Neural crest cell (in vitro differentiated cells): ENCODE results near the gene OOSP4A. TPM values are rescaled to one million over a fixed set of nuclear protein-coding genes. Genes with fewer than 3 reads are reported as not detected.

Source experiments
- DNase-seq: peaks from one replicate; pipeline ENCODE4 v3.0.0; 2021; ENCODE audit warnings: low read depth, mixed read lengths, low spot score
- H3K27ac Mint-ChIP-seq: one replicate; pipeline ENCODE4 v1.8.0; 2021; ENCODE audit warnings: mild to moderate bottlenecking, mixed read lengths; ENCODE audit not compliant: unreplicated experiment
- H3K27me3 Mint-ChIP-seq: 2 replicates; pipeline ENCODE4 v1.8.0; 2021; ENCODE audit warnings: low read depth, mild to moderate bottlenecking, mixed read lengths
- H3K36me3 Mint-ChIP-seq: 2 replicates; pipeline ENCODE4 v1.8.0; 2021; ENCODE audit warnings: low read depth, mild to moderate bottlenecking, mixed read lengths
- H3K4me1 Mint-ChIP-seq: 2 replicates; pipeline ENCODE4 v1.8.0; 2021; ENCODE audit warnings: mixed read lengths
- H3K4me3 Mint-ChIP-seq: one replicate; pipeline ENCODE4 v1.8.0; 2021; ENCODE audit warnings: mild to moderate bottlenecking, mixed read lengths
- H3K9me3 Mint-ChIP-seq: 2 replicates; pipeline ENCODE4 v1.8.0; 2021; ENCODE audit warnings: mixed read lengths
- CTCF ChIP-seq: fragments of 200-600 bp; sonication (generic); conservative IDR thresholded peaks from 2 replicates; pipeline ENCODE4 v1.5.0; 2021; ENCODE audit warnings: antibody characterized with exemption, mild to moderate bottlenecking
- total RNA-seq: library from RNA; stranded (reverse); gene quantifications from 2 replicates; pipeline ENCODE4 v1.2.1, GENCODE V29; 2021

The OOSP4A gene
- total RNA-seq, 1 donor from 2014 or later: not detected

DNA sequence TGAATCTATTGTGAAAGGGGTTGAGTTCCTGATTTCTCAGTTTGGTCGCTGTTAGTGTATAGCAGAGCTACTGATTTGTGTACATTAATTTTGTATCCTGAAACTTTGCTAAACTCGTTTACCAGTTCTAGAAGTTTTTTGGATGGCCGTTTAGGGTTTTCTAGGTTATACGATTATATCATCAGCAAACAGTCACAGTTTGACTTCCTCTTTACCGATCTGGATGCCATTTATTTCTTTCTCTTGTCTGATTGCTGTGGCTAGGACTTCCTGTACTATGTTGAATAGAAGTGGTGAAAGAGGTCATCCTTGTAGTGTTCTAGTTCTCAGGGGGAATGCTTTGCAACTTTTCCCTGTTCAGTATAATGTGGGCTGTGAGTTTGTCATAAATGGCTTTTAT lies 28.6 kb downstream of the OOSP4A start:
- H3K27me3 Mint-ChIP-seq: peaks cover 25% of the 10 kb centered on the region
- H3K9me3 Mint-ChIP-seq: peaks cover 20% of the 10 kb centered on the region
- H3K36me3 Mint-ChIP-seq: no peaks in the 10 kb centered on the region
- no peak for DNase-seq
- TF ChIP-seq CTCF: no peak
- H3K4me1 Mint-ChIP-seq: no peaks in the 10 kb centered on the region
- H3K4me3 Mint-ChIP-seq: no peak overlapping the region
- H3K27ac Mint-ChIP-seq: no peak overlapping the region

- Mint-ChIP-seq H3K9me3 (no peaks in the 10 kb centered on the region), H3K4me1 (no peaks in the 10 kb centered on the region), H3K27me3 (peaks cover 27% of the 10 kb centered on the region), H3K27ac (no peak overlapping the region), H3K4me3 (no peak overlapping the region), H3K36me3 (no peaks in the 10 kb centered on the region)
- no peak for TF ChIP-seq CTCF
- no peak for DNase-seq
These were observed 34.0 kb downstream of the OOSP4A start for GRCh38 chr11:59997800-59998199.

DNA sequence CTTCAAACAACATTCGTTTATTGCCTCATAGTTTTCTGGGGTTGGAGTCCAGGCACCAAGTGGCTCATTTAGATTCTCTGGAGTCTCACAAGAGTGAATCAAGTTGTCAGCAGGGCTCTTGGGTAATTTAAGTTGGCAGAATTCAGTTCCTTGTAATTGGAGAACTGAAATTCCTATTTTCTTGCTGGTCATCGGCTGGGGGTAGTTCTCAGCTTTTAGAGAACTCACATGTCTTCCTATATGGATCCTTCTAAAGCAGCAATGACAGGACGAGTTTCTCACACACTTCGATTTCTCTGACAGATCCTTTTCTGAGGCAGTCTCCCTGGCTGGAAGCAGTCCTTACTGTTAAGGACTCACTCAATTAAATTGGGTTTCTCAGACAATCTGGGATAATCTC lies 35.9 kb downstream of the OOSP4A start:
- Mint-ChIP-seq H3K9me3 (no peaks in the 10 kb centered on the region), H3K27me3 (peaks cover 24% of the 10 kb centered on the region), H3K27ac (no peak overlapping the region), H3K36me3 (no peaks in the 10 kb centered on the region), H3K4me1 (no peaks in the 10 kb centered on the region), H3K4me3 (no peak overlapping the region)
- TF ChIP-seq CTCF: no peak
- no peak for DNase-seq

DNA sequence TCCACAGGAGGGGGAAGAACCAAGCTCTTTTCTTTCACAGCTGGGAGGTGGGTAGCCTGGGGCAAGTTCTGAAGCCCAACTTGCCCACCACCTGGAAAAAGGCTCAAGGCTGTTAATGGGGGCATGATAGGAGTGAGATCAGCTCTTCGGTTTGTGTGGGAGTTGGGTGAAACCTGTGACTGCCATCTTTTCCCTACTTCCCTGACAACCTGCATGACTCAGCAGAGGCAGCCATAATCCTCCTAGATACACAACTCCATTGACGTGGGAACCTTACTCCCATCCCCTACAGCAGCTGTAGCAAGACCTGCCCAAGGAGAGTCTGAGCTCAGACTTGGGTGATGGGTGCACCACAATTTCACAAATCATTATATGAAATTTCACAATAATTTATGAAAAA lies 39.9 kb downstream of the OOSP4A start:
- H3K27me3 Mint-ChIP-seq: peaks cover under 1% of the 10 kb centered on the region
- no peak overlapping the region for H3K4me3 Mint-ChIP-seq
- H3K36me3 Mint-ChIP-seq: no peaks in the 10 kb centered on the region
- H3K27ac Mint-ChIP-seq: no peak overlapping the region
- H3K9me3 Mint-ChIP-seq: no peaks in the 10 kb centered on the region
- TF ChIP-seq CTCF: no peak
- no peaks in the 10 kb centered on the region for H3K4me1 Mint-ChIP-seq
- DNase-seq: no peak

- Mint-ChIP-seq H3K36me3 (no peaks in the 10 kb centered on the region), H3K4me1 (no peaks in the 10 kb centered on the region)
These were observed 41.5 kb downstream of the OOSP4A start for GRCh38 chr11:60005360-60005759.

More at GRCh38 chr11:60005360-60005759, 41.5 kb downstream of the OOSP4A start:
- TF ChIP-seq CTCF: no peak
- DNase-seq: no peak
- no peak overlapping the region for H3K27ac Mint-ChIP-seq
- peaks cover 3% of the 10 kb centered on the region for H3K27me3 Mint-ChIP-seq
- H3K4me3 Mint-ChIP-seq: no peak overlapping the region
- no peaks in the 10 kb centered on the region for H3K9me3 Mint-ChIP-seq
